Erythroblast (primary cell): ENCODE results near the gene ABI1.
"Not testable (repeated sequence)": the region's sequence is repeated elsewhere in the genome, so short reads cannot be mapped to it uniquely, and the experiment has no call there.

Experiments
- DNase-seq, 2 experiments: peaks; one replicate each; lab custom pipeline; 2025; lab: John Stamatoyannopoulos, UW
- GATA1 ChIP-seq: IDR thresholded peaks from 2 replicates; pipeline ENCODE4 v1.6.1; 2011; ENCODE audit warnings: low read depth, mild to moderate bottlenecking, control low read depth, low read length, moderate library complexity
- POLR2A ChIP-seq: IDR thresholded peaks from 2 replicates; pipeline ENCODE4 v1.6.1; 2011; ENCODE audit warnings: mild to moderate bottlenecking, low read length

The ABI1 gene

GRCh38 chr10:26805567-26806245 is 55.1 kb downstream of the ABI1 start:
- TF ChIP-seq POLR2A (no peak), GATA1 (no peak)
- no peak for DNase-seq

DNA sequence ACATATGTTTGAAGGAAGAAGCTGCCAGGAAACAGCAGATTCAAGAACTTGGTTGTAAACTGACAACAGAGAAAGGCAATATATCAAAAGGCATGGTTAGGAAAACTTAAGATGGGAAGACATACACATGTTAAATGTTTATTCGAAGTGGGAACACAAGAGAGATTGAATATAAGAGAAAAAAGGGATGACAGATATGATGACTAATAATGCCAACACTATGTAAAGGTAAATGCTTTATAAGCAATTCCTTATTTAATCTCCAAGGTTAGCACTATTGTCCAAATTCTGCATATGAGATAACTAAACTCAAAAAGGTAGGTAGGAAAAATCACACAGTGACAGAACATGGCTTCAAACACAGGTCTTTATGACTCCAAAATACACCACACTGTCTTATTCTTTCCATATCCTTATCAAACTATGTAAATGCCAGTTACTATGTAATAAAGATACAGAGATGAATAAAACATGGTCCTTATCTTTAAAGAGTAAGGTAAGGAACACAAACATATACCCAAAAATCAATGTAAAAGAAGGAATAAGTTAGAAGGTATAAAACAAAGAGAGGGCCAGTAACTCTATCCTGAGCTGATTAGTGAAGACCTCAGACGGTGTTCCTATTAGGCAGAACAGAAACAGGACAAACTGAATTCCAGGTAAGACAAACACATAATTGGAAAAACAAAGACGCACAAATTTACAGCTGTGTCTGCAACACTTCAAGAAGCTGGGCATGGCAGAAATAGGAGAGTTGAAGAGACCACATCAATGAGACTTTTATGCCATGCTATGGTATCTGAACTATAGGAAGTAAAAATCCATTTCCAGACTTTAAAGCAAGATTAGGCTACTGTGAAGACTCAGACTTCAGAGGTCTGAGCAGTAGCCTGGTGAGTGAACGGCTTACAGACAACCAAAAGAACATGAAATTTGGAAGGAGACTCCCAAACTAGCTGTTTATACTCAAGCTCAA is 56.1 kb downstream of the ABI1 start:
- DNase-seq, result no peak
- TF ChIP-seq GATA1, result no peak
- TF ChIP-seq POLR2A, result no peak

GRCh38 chr10:26803849-26804248 is 56.9 kb downstream of the ABI1 start:
- TF ChIP-seq POLR2A, result no peak
- no peak for TF ChIP-seq GATA1

DNA sequence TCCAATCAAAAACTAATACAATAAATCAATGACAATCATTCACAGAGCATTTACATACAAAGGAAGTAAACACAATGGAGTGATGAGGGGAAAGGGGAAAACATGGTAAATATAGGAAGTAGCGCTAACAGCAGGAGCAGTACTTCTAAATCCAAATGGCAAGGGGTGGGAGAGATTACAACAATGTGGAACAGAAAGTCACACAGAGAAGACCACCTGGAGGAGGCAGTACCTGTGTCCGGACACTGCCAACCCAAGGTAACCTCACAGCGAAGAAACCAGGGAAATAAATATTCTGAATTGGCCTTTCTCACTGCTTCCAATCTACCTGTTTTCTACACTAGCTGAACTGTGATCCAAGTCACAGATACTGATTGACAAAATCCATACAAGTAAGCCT is 58.2 kb downstream of the ABI1 start:
- TF ChIP-seq GATA1 (no peak), POLR2A (no peak)
- DNase-seq, result no peak

More at GRCh38 chr10:26803849-26804248, 56.9 kb downstream of the ABI1 start:
- DNase-seq, result no peak

GRCh38 chr10:26801831-26802230 is 58.9 kb downstream of the ABI1 start:
- DNase-seq, result no peak
- TF ChIP-seq GATA1 (no peak), POLR2A (no peak)

- TF ChIP-seq POLR2A (no peak), GATA1 (no peak)
- DNase-seq, result no peak
Observed at GRCh38 chr10:26801274-26801673, 59.5 kb downstream of the ABI1 start.

DNA sequence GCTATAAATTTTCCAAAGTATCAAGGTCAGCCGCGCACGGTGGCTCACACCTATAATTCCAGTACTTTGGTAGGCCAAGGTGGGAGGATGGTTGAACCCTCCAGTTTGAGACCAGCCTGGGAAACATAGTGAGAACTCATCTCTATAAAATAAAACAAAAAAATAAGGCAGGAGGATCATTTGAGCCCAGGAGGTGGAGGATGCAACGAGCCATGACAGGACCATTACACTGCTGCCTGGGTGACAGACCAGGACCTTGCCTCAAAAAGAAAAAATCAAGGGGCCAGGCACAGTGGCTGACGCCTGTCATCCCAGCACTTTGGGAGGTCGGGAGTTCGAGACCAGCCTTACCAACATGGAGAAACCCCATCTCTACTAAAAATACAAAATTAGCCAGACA is 60.3 kb downstream of the ABI1 start:
- TF ChIP-seq POLR2A (no peak), GATA1 (no peak)
- DNase-seq, result no peak

DNA sequence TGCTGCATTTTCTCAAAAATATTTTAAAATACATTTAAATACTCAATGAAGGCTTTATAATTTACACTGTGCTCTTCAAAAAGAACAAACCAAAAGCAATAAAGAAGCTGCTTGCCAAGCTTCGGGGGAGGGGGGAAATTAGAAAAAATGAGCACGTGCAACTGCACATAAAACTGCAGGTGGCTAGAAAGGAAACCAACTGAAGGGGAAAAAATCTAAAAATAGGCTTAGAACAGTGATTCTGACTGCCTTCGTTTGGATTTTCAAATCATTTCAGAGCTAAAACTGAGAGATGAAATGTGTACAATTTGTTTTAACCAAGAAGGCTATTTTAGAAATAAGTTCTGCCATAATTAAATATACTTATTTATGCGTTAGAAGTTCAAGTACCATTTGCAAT is 61.4 kb downstream of the ABI1 start:
- DNase-seq, result no peak
- TF ChIP-seq POLR2A, result no peak
- TF ChIP-seq GATA1, result no peak

GRCh38 chr10:26798298-26798697 is 62.5 kb downstream of the ABI1 start:
- no peak for DNase-seq
- no peak for TF ChIP-seq GATA1
- no peak for TF ChIP-seq POLR2A

GRCh38 chr10:26797340-26797739 is 63.4 kb downstream of the ABI1 start:
- TF ChIP-seq GATA1 (no peak), POLR2A (no peak)
- DNase-seq, result peak; percentile 6 to 48

- no peak for DNase-seq
- TF ChIP-seq GATA1, result no peak
Observed at GRCh38 chr10:26792758-26793495, 67.8 kb downstream of the ABI1 start.

- no peak for DNase-seq
Observed at GRCh38 chr10:26790221-26790995, 70.3 kb downstream of the ABI1 start.

DNA sequence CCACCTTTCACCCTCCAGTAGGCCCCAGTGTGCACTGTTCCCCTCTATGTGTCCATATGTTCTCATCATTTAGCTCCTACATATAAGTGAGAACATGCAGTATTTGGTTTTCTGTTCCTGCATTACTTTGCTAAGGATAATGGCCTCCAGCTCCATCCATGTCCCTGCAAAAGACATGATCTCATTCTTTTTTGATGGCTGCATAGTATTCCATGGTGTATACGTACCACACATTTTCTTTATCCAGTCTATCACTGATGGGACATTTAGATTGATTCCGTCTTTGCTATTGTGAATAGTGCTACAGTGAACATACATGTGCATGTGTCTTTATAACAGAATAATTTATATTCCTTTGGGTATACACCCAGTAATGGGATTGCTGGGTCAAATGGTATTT is 71.0 kb downstream of the ABI1 start:
- DNase-seq, result not testable (repeated sequence)

More at GRCh38 chr10:26790221-26790995, 70.3 kb downstream of the ABI1 start:
- TF ChIP-seq POLR2A (no peak), GATA1 (no peak)
